IgD-negative memory B cell (primary cell): ENCODE data around the gene TANGO2. TPM values are rescaled to one million over a fixed set of nuclear protein-coding genes. Genes with fewer than 3 reads are reported as not detected.

ENCODE experiments used
- H3K27ac Mint-ChIP-seq, 3 donors: one replicate each; pipeline ENCODE4 v1.8.0; 2020 to 2022; ENCODE audit warnings: mild to moderate bottlenecking in 3 of 3, mixed read lengths in 3 of 3, moderate library complexity in 1 of 3
- H3K27me3 Mint-ChIP-seq: one replicate; pipeline ENCODE4 v1.8.0; 2021; ENCODE audit warnings: mixed read lengths
- H3K36me3 Mint-ChIP-seq: one replicate; pipeline ENCODE4 v1.8.0; 2020; ENCODE audit warnings: mild to moderate bottlenecking, mixed read lengths
- H3K4me1 Mint-ChIP-seq, 3 donors: one replicate each; pipeline ENCODE4 v1.8.0; 2020 to 2022; ENCODE audit warnings: mixed read lengths in 3 of 3, mild to moderate bottlenecking in 1 of 3
- H3K4me3 Mint-ChIP-seq, 4 donors: one replicate each; pipeline ENCODE4 v1.8.0; 2020 to 2022; ENCODE audit warnings: mild to moderate bottlenecking in 4 of 4, mixed read lengths in 4 of 4, moderate library complexity in 3 of 4
- H3K9me3 Mint-ChIP-seq, 3 donors: one replicate each; pipeline ENCODE4 v1.8.0; 2020 to 2021; ENCODE audit warnings: mixed read lengths in 3 of 3, mild to moderate bottlenecking in 1 of 3
- polyA plus RNA-seq: library from polyadenylated mRNA; unstranded; fragments of 300-500 nt; fragmentation: Illumina TruSeq; gene quantifications from one replicate; pipeline ENCODE4 v1.2.3, GENCODE V29; 2021

The TANGO2 gene
- polyA plus RNA-seq, 1 donor from 2014 or later: 44.5 TPM

GRCh38 chr22:20011993-20012740, 8.7 kb upstream of the TANGO2 start:
- Mint-ChIP-seq H3K4me1 (peaks cover 0 to 2% (median 1%) of the 10 kb centered on the region in 3 donors), H3K9me3 (no peaks in the 10 kb centered on the region), H3K4me3 (no peak overlapping the region), H3K27me3 (no peaks in the 10 kb centered on the region), H3K36me3 (no peaks in the 10 kb centered on the region), H3K27ac (no peak overlapping the region)

DNA sequence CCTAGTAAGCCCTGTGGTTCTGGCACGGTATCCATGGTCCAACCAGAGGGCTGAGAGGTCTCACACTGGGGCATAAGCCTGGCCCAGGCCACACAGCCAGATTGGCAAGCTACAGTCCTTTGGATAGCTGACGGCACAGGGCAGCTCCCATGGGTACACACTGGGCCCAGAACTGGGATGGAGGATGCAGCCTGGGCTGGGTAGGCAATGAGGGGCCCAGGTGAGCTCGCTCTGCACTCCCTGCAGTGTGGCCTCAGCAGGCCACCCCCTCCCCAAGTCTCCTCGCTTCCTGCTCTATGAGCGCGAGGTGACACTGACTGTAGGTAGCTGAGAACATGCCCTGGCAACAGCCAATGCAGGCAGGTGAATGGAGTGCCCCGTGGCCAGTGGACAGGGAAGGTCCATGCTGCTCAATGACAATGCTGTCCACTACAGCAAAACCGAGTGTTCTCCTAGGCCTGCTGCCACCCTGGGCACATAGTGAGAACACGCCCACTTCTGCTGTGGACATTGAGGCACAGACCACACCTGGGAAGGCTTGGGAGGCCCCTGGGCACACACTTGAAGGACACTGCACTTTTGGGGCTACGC, 8.1 kb upstream of the TANGO2 start:
- Mint-ChIP-seq H3K27me3 (no peaks in the 10 kb centered on the region), H3K36me3 (no peaks in the 10 kb centered on the region), H3K9me3 (no peaks in the 10 kb centered on the region), H3K27ac (no peak overlapping the region), H3K4me1 (peaks cover 0 to 7% (median 3%) of the 10 kb centered on the region in 3 donors), H3K4me3 (no peak overlapping the region)

GRCh38 chr22:20013382-20013871, 7.5 kb upstream of the TANGO2 start:
- H3K9me3 Mint-ChIP-seq: no peaks in the 10 kb centered on the region
- peaks cover 0 to 7% (median 3%) of the 10 kb centered on the region in 3 donors for H3K4me1 Mint-ChIP-seq
- H3K27me3 Mint-ChIP-seq: no peaks in the 10 kb centered on the region
- no peaks in the 10 kb centered on the region for H3K36me3 Mint-ChIP-seq
- peak overlapping the region in 1 of 4 donors; percentile 91 for H3K4me3 Mint-ChIP-seq
- H3K27ac Mint-ChIP-seq: no peak overlapping the region

DNA sequence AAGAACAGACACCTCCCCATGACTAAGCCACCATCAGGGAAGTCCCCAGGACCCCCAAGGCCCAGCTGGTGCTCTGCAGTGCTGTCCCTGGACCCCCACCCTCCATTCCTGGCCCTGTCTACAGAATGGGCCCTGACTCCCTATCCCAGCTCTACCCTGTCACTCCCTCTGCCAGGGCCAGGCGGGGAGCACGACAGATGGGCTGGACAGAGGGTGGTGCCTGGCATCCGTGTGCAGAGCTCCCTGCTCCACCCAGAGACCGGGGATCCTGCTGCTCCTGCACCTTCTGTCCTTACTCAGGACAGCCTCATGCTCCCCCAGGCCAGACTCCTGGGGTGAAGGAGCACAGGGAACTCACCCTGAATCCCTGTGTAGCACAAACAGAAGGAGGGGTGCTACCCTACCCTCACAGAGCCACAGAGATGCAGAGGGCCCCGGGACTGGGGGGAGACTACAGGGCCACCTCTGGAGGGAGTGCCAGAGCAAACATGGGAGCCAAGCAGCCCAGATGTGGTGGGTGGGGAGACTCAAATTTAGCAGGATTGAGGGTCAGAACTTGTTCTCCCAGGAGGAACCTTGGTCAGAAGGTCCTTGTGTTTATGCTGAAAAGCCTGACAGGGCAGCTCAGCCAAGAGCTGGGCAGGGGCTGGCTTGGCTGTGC, 6.3 kb upstream of the TANGO2 start:
- Mint-ChIP-seq H3K9me3 (no peaks in the 10 kb centered on the region), H3K36me3 (no peaks in the 10 kb centered on the region), H3K27ac (peak overlapping the region in 1 of 3 donors; percentile 58), H3K27me3 (no peaks in the 10 kb centered on the region), H3K4me3 (peak overlapping the region; percentile 16 to 91 (median 71)), H3K4me1 (peaks cover 0 to 7% (median 3%) of the 10 kb centered on the region in 3 donors)

DNA sequence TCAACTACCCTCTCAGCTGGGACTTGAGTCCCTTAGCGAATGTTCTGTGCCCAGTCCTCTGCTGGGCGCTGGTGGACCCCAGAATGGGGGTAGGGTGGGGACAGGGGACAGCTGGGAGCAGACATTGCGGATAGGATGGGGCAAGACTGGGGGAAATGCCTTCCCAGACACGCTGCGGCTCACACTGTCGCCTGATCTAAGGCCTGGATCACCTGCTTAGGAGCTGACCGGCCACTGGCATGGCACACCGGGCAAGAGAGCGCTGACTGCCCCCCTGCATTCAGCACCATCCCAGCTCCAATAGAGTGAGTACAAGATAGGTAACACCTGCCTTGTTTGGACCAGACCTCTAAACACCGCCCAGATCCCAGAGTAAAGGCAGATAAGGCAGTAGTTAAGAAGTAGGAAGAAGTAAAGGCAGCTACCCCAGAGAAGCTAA, 5.7 kb upstream of the TANGO2 start:
- Mint-ChIP-seq H3K9me3 (no peaks in the 10 kb centered on the region), H3K27me3 (no peaks in the 10 kb centered on the region), H3K4me1 (peaks cover 0 to 7% (median 7%) of the 10 kb centered on the region in 3 donors), H3K36me3 (no peaks in the 10 kb centered on the region), H3K27ac (peak overlapping the region in 1 of 3 donors; percentile 75), H3K4me3 (peak overlapping the region; percentile 72 to 91 (median 76))

DNA sequence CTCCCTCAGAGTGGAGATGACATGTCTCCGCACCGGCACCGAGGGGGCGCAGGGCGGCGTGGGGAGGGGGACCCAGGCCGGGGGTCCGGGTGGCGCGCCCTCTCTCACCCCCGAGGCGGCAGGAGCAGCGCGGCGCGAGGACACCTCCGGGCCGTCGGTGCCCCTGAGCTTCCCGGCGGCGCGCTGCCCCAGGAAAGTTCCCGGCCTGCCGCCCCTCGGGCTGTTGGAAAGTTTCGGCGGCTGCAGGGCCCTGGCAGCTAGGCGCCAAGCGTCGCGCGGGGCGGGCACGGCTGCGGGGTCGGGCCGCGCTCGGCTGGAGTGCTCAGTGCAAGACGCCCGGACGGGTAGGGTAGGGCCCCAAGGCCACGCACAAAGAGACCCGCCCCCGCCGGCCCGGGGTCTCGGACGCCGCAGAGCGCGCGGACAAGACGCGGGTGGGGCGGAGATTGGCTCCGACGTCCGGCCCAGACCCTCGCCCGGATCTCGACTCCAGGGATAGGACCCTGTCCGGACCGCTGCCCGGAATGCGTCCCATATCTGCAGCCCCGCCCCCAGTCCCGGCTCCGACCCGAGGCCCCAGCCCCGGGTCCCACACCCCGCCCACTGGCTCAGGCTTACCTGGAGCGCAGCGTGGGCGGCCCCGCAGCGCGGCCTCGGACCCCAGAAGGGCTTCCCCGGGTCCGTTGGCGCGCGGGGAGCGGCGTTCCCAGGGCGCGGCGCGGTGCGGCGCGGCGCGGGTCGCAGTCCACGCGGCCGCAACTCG, 4.8 kb upstream of the TANGO2 start:
- Mint-ChIP-seq H3K4me3 (peak overlapping the region in 3 of 4 donors; percentile 57 to 91 (median 67)), H3K9me3 (no peaks in the 10 kb centered on the region)

DNA sequence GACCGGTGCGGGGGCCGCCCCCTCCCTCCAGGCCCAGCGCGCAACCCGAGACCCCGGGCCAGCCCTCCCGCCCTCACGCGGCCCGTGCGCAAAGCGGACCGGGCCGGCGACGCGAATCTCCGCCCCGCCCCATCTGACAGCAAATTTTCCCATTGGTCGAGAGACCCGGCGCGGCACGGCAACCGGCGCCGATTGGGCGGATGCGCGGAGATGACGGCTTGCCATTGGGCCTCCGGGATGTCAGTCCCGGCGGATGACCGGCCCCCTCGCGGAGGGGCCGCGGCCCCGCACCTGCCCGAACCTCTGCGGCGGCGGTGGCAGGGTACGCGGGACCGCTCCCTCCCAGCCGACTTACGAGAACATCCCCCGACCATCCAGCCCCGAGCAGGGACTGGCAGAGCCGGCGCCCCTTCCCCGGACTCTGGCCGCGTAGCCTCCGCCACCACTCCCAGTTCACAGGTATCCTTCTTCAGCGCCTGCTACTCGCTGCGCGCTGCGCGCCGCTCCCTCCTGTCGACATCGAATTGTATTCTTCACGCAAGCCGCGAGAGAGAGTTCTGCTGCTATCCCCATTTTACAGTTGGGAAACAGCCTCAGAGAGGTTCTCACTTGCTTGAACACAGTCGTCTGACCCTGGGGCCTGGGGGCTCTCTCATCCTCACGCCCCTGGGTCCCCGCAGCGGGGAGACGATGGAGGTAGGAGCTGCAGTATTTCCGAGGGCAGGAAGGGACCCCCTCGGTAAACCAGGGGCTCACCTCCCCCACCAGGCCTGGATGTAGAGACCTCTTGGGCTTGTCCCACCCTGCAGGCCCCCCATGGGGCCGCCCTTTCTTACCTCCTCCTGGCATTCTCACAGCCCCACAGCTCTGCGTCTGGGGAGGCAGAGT, 3.9 kb upstream of the TANGO2 start, which contains the start of gene ARVCF:
ARVCF (minus strand) TSS at position 90 of the 888 bp plus-strand sequence. CDS start 26,029 bp downstream, outside the sequence.
- peak within 1 kb of the TSS; percentile 89 to 97 (median 93) for H3K4me3 Mint-ChIP-seq
- H3K4me1 Mint-ChIP-seq: peaks cover 3 to 10% (median 9%) of the 10 kb centered on the region in 3 donors
- no peaks in the 10 kb centered on the region for H3K9me3 Mint-ChIP-seq
- peak within 1 kb of the TSS in 2 of 3 donors; percentile 23 to 75 for H3K27ac Mint-ChIP-seq
- H3K36me3 Mint-ChIP-seq: no peaks in the 10 kb centered on the region
- no peaks in the 10 kb centered on the region for H3K27me3 Mint-ChIP-seq

More for the DNA sequence above, 4.8 kb upstream of the TANGO2 start:
- Mint-ChIP-seq H3K27me3 (no peaks in the 10 kb centered on the region), H3K27ac (peak overlapping the region in 1 of 3 donors; percentile 75), H3K36me3 (no peaks in the 10 kb centered on the region), H3K4me1 (peaks cover 0 to 7% (median 7%) of the 10 kb centered on the region in 3 donors)

DNA sequence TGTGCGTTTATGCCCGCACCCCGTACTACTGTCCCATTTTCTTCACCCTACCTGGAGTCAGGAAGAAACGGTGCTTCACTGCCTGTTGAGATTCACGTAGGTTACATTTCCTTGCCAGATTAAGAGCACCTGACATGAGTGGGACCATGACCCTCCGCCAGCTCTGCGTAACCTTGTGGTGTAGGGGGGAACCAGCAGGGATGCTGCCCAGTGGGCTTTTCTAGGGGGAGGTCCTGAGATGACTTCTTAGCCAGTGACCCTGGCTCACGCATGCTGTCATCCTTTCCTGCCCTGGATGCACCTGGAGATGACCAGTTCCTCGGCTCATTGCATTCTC, 3.3 kb upstream of the TANGO2 start:
- H3K9me3 Mint-ChIP-seq: no peaks in the 10 kb centered on the region
- H3K4me1 Mint-ChIP-seq: peaks cover 8 to 16% (median 15%) of the 10 kb centered on the region in 3 donors
- peak overlapping the region; percentile 83 to 95 (median 86) for H3K4me3 Mint-ChIP-seq
- peak overlapping the region in 2 of 3 donors; percentile 23 to 45 for H3K27ac Mint-ChIP-seq
- no peaks in the 10 kb centered on the region for H3K27me3 Mint-ChIP-seq
- no peaks in the 10 kb centered on the region for H3K36me3 Mint-ChIP-seq

- Mint-ChIP-seq H3K4me1 (peaks cover 12 to 20% (median 19%) of the 10 kb centered on the region in 3 donors), H3K4me3 (peak overlapping the region; percentile 83 to 95 (median 86)), H3K36me3 (no peaks in the 10 kb centered on the region), H3K9me3 (no peaks in the 10 kb centered on the region), H3K27me3 (no peaks in the 10 kb centered on the region), H3K27ac (peak overlapping the region in 1 of 3 donors; percentile 23)
Measured at GRCh38 chr22:20018001-20018400, 2.9 kb upstream of the TANGO2 start.

DNA sequence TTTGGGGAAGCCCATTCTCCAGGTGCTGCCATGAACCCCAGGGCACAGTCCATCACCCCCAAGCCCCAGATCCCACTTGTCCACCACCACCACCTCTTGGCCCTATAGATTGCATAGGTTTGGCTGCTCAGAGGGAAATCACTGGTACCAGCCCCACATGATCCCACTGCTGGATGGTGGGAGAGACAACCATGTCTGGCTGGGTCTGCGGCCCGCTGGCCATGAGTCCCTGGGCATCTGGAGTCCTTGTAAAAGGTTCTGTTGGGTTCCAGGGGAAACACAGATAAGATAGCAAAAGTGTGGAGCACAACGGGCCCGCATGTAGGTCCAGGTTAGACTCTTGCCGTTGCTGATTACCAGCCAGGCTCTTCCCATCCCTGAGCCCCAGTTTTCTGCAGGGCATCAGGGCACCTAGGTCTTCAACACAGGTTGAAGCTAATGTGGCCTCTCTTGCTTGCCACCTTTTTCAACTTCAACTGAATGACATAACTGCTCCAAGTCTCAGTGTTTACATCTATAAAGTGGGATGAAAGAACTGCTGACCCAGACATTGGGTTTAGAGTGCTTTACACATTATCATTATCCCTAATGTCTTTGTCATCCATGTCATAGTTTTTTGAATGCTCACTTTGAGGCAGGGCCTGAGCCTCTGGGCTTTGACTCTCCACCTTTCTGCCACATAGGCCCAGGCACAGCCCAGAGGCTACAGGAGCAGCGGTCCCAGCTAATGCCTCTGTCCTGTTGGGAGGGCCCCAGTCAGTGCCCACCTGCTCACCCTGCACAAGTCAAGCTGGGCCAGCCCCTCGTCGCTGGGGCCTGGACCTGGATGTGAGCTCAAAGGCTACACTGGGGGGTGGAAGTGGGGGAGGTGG, 1.0 kb upstream of the TANGO2 start:
- Mint-ChIP-seq H3K27me3 (no peaks in the 10 kb centered on the region), H3K4me3 (peak overlapping the region; percentile 83 to 95 (median 92)), H3K27ac (peak overlapping the region; percentile 40 to 97 (median 67)), H3K36me3 (no peaks in the 10 kb centered on the region), H3K4me1 (peaks cover 16 to 28% (median 28%) of the 10 kb centered on the region in 3 donors), H3K9me3 (no peaks in the 10 kb centered on the region)

GRCh38 chr22:20021196-20022181, 579 bp downstream of the TANGO2 start:
- Mint-ChIP-seq H3K4me1 (peaks cover 21 to 31% (median 28%) of the 10 kb centered on the region in 3 donors), H3K36me3 (no peaks in the 10 kb centered on the region), H3K27ac (peak overlapping the region; percentile 78 to 93 (median 85))

More at GRCh38 chr22:20021196-20022181, 579 bp downstream of the TANGO2 start:
- Mint-ChIP-seq H3K4me3 (peak overlapping the region; percentile 83 to 97 (median 94)), H3K9me3 (no peaks in the 10 kb centered on the region), H3K27me3 (no peaks in the 10 kb centered on the region)
